ENCODE results near the gene LRRC32. TPM values are rescaled to one million over a fixed set of nuclear protein-coding genes. Genes with fewer than 3 reads are reported as not detected.

Gene LRRC32
- polyA plus RNA-seq, 3 donors: 1.5 TPM; not detected in 2

DNA sequence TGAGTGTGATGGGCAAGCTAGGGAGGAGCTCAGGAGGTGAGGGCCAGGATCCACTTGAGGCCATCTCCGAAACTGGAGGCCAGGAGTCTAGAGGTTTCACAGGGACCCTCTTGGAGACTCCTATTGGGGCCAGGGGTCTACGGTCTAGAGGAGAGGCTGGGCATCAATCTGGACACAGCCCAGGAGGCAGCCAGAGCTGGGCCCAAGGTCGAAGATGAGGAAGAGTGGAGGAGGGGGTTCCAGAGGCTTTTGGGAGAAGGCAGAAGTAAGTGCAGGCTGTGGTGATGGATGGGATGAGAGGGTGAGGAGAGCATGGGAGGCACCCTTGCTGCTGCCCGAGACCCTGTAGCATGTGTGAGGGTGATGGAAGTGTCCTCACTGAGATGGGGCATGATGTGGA lies 56.6 kb downstream of the LRRC32 start:
- Histone ChIP-seq H4K20me1 (ENCODE audit: insufficient read depth, low read length) (no peaks in the 10 kb centered on the region), H3K4me3 (replicated peaks in 1 of 3; ENCODE audit: low read depth in 2 of 3, low read length in 3 of 3) (no peak overlapping the region), H2AFZ (ENCODE audit: insufficient read depth, low read depth, low read length, poor library complexity, severe bottlenecking) (no peak overlapping the region), H3K4me1 (ENCODE audit: control insufficient read depth in 1 of 2, insufficient read depth in 2 of 2, low read length in 2 of 2) (no peaks in the 10 kb centered on the region), H3K27me3 (ENCODE audit: control insufficient read depth in 2 of 2, insufficient read depth in 2 of 2, low read length in 2 of 2) (peaks cover 0 to 3% of the 10 kb centered on the region in 2 donors), H3K9ac (ENCODE audit: insufficient read depth, low read length, poor library complexity, severe bottlenecking) (no peak overlapping the region), H3K27ac (ENCODE audit: low read depth in 1 of 2, low read length in 2 of 2) (no peak overlapping the region), H3K79me2 (ENCODE audit: insufficient read depth, low read length) (no peaks in the 10 kb centered on the region), H3K9me3 (replicated peaks in 1 of 2; ENCODE audit: control insufficient read depth in 1 of 2, insufficient read depth in 1 of 2, low read length in 2 of 2) (no peaks in the 10 kb centered on the region), H3K4me2 (replicated peaks; ENCODE audit: extremely low read depth, low read length, poor library complexity, severe bottlenecking) (no peak overlapping the region), H3K36me3 (replicated peaks in 1 of 2; ENCODE audit: control insufficient read depth in 1 of 2, insufficient read depth in 2 of 2, low read length in 2 of 2) (no peaks in the 10 kb centered on the region)
- no peak overlapping the region for H3K4me3 Mint-ChIP-seq
- H3K36me3 Mint-ChIP-seq: no peaks in the 10 kb centered on the region
- H3K9me3 Mint-ChIP-seq: no peaks in the 10 kb centered on the region
- TF ChIP-seq, protein P1, sequence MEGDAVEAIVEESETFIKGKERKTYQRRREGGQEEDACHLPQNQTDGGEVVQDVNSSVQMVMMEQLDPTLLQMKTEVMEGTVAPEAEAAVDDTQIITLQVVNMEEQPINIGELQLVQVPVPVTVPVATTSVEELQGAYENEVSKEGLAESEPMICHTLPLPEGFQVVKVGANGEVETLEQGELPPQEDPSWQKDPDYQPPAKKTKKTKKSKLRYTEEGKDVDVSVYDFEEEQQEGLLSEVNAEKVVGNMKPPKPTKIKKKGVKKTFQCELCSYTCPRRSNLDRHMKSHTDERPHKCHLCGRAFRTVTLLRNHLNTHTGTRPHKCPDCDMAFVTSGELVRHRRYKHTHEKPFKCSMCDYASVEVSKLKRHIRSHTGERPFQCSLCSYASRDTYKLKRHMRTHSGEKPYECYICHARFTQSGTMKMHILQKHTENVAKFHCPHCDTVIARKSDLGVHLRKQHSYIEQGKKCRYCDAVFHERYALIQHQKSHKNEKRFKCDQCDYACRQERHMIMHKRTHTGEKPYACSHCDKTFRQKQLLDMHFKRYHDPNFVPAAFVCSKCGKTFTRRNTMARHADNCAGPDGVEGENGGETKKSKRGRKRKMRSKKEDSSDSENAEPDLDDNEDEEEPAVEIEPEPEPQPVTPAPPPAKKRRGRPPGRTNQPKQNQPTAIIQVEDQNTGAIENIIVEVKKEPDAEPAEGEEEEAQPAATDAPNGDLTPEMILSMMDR (IDR thresholded peaks at IDR 0.05): no peak
- peaks cover 6% of the 10 kb centered on the region for H3K4me1 Mint-ChIP-seq
- intact Hi-C loops (cut with micrococcal nuclease): loop anchor here in 1 of 2 donors (5.0 kb wide), 2 partner anchors 43 to 63 kb away; no protein-coding TSS in a partner anchor
- 75% methylated on average over 3 of the region's 4 CpGs for WGBS (ENCODE audit: insufficient coverage)
- H3K27ac Mint-ChIP-seq: peak overlapping the region in 3 of 7 donors; percentile 2 to 27 (median 13)
- no peak for DNase-seq
- H3K27me3 Mint-ChIP-seq (ENCODE audit: low read depth in 3 of 3): peaks cover 9 to 15% (median 12%) of the 10 kb centered on the region in 3 donors

DNA sequence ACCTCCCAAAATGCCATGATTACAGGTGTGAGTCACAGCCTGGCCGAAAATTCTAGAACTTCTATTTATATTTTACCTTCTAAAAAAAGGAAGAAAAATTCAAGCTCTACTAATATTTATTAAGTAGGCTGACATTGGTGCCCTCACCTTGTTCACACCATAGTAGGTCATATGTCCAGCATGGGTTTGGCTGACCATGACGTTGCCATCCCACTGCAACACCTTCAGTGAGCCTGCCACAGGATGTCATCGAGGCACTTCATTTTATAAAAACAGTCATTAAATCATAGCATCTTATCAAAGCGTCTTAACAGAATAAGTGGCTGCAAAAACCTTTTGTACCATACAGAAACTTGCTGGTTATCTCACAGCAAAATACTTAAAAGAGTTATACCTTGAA lies 58.3 kb downstream of the LRRC32 start:
- H3K27ac ChIP-seq (ENCODE audit: low read depth in 1 of 2, low read length in 2 of 2): no peak overlapping the region
- no peak overlapping the region for H3K9ac ChIP-seq (ENCODE audit: insufficient read depth, low read length, poor library complexity, severe bottlenecking)
- H3K27me3 ChIP-seq (ENCODE audit: control insufficient read depth in 2 of 2, insufficient read depth in 2 of 2, low read length in 2 of 2): peaks cover 0 to 3% of the 10 kb centered on the region in 2 donors
- TF ChIP-seq, protein P1 (IDR thresholded peaks at IDR 0.05): no peak
- Mint-ChIP-seq H3K27ac (no peak overlapping the region), H3K27me3 (ENCODE audit: low read depth in 3 of 3) (peaks cover 11 to 17% (median 12%) of the 10 kb centered on the region in 3 donors), H3K4me1 (peaks cover 2% of the 10 kb centered on the region), H3K9me3 (peaks cover 0 to 4% (median 2%) of the 10 kb centered on the region in 7 donors), H3K36me3 (no peaks in the 10 kb centered on the region), H3K4me3 (no peak overlapping the region)
- H3K4me2 ChIP-seq (replicated peaks; ENCODE audit: extremely low read depth, low read length, poor library complexity, severe bottlenecking): no peak overlapping the region
- intact Hi-C loops (cut with micrococcal nuclease): loop anchor here in 1 of 2 donors (5.0 kb wide), 2 partner anchors 45 to 65 kb away; no protein-coding TSS in a partner anchor
- DNase-seq: no peak
- H3K79me2 ChIP-seq (ENCODE audit: insufficient read depth, low read length): no peaks in the 10 kb centered on the region
- no peaks in the 10 kb centered on the region for H3K4me1 ChIP-seq (ENCODE audit: control insufficient read depth in 1 of 2, insufficient read depth in 2 of 2, low read length in 2 of 2)
- H4K20me1 ChIP-seq (ENCODE audit: insufficient read depth, low read length): no peaks in the 10 kb centered on the region
- 90% methylated on average over 3 of the region's 4 CpGs for WGBS (ENCODE audit: insufficient coverage)
- no peak overlapping the region for H2AFZ ChIP-seq (ENCODE audit: insufficient read depth, low read depth, low read length, poor library complexity, severe bottlenecking)
- H3K9me3 ChIP-seq (replicated peaks in 1 of 2; ENCODE audit: control insufficient read depth in 1 of 2, insufficient read depth in 1 of 2, low read length in 2 of 2): no peaks in the 10 kb centered on the region
- no peak overlapping the region for H3K4me3 ChIP-seq (replicated peaks in 1 of 3; ENCODE audit: low read depth in 2 of 3, low read length in 3 of 3)
- no peaks in the 10 kb centered on the region for H3K36me3 ChIP-seq (replicated peaks in 1 of 2; ENCODE audit: control insufficient read depth in 1 of 2, insufficient read depth in 2 of 2, low read length in 2 of 2)

Data from CD14-positive monocyte (primary cell).